ENCODE measurements around the gene TMEM229B.

TMEM229B gene

GRCh38 chr14:67487937-67488893, at the start of gene TMEM229B:
Gene TMEM229B, minus strand, starts transcription at chr14:67488721. Its CDS starts 14,798 bp downstream, at chr14:67473923.
- no peak for TF ChIP-seq CTCF (IDR thresholded peaks at IDR 0.05; ENCODE audit: low read depth, low read length)
- in situ Hi-C loops (cut with HindIII; ENCODE audit: low sequenced_read_pairs), result no loop called here
- H3K4me3 ChIP-seq (ENCODE audit: low read depth, low read length), result no peak within 1 kb of the TSS
- peak; percentile 17 for DNase-seq (ENCODE audit: low read depth, low spot score)

GRCh38 chr14:67537736-67538135, 49.2 kb upstream of the TMEM229B start:
- TF ChIP-seq CTCF (IDR thresholded peaks at IDR 0.05; ENCODE audit: low read depth, low read length), result no peak
- H3K4me3 ChIP-seq (ENCODE audit: low read depth, low read length), result no peak overlapping the region
- in situ Hi-C loops (cut with HindIII; ENCODE audit: low sequenced_read_pairs), result no loop called here
- DNase-seq (ENCODE audit: low read depth, low spot score), result no peak

- no peak for DNase-seq (ENCODE audit: low read depth, low spot score)
- TF ChIP-seq CTCF (IDR thresholded peaks at IDR 0.05; ENCODE audit: low read depth, low read length), result no peak
- no peak overlapping the region for H3K4me3 ChIP-seq (ENCODE audit: low read depth, low read length)
- in situ Hi-C loops (cut with HindIII; ENCODE audit: low sequenced_read_pairs), result no loop called here
These were observed 47.6 kb upstream of the TMEM229B start for GRCh38 chr14:67536087-67536486.

- peak overlapping the region; percentile 44 for H3K4me3 ChIP-seq (ENCODE audit: low read depth, low read length)
- no peak for DNase-seq (ENCODE audit: low read depth, low spot score)
- in situ Hi-C loops (cut with HindIII; ENCODE audit: low sequenced_read_pairs), result no loop called here
- TF ChIP-seq CTCF (IDR thresholded peaks at IDR 0.05; ENCODE audit: low read depth, low read length), result no peak
These were observed 45.2 kb upstream of the TMEM229B start for GRCh38 chr14:67533754-67534085.

GRCh38 chr14:67532998-67533753, 44.7 kb upstream of the TMEM229B start, which contains the start of gene PLEKHH1:
Gene PLEKHH1, plus strand, starts transcription at chr14:67533290. Its CDS starts 8,578 bp downstream, at chr14:67541868.
- DNase-seq (ENCODE audit: low read depth, low spot score), result peak; percentile 65
- in situ Hi-C loops (cut with HindIII; ENCODE audit: low sequenced_read_pairs), result no loop called here

More at GRCh38 chr14:67532998-67533753, 44.7 kb upstream of the TMEM229B start, which contains the start of gene PLEKHH1:
- no peak for TF ChIP-seq CTCF (IDR thresholded peaks at IDR 0.05; ENCODE audit: low read depth, low read length)
- peak within 1 kb of the TSS; percentile 44 for H3K4me3 ChIP-seq (ENCODE audit: low read depth, low read length)

All from astrocyte of the spinal cord (primary cell).